Measurements from ENCODE around the gene ZNF783. TPM values are rescaled to one million over a fixed set of nuclear protein-coding genes. Genes with fewer than 3 reads are reported as not detected.

ZNF783 gene
- total RNA-seq, 2 donors from 2014 or later, result 29.0 to 31.4 TPM

DNA sequence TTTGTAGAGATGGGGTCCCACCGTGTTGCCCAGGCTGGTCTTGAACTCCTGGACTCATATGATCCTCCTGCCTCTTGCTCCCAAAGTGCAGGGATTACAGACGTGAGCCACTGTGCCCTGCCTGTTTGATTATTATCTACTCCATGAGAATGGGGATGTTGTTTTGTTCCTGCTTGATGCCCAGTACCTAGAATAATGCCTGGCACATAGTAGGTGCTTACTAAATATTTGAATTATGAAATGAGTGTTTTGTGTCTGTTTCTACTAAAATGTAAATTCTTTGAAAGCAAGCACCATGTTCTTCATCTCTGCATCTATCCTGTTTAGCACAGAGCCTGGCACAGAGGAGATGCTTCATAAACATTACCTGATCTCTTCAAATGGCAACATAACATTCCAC lies 40.9 kb downstream of the ZNF783 start:
- no peaks in the 10 kb centered on the region for H3K36me3 Mint-ChIP-seq (ENCODE audit: low read depth)

DNA sequence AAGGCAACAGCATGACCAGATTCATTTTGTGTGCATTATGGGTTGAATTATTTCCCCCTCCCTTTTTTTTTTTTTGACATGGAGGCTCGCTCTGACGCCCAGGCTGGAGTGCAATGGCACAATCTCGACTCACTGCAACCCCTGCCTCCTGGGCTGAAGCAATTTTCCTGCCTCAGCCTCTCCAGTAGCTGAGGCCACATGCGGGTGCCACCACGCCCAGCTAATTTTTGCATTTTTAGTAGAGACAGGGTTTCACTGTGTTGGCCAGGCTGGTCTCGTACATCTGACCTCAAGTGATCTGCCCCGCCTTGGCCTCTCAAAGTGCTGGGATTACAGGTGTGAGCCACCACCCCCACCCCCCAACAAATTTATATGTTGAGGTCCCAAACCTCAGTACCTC lies 42.0 kb downstream of the ZNF783 start:
- Mint-ChIP-seq H3K4me3 (no peak overlapping the region), H3K27ac (no peak overlapping the region), H3K4me1 (no peaks in the 10 kb centered on the region), H3K36me3 (ENCODE audit: low read depth) (no peaks in the 10 kb centered on the region), H3K27me3 (peaks cover 12% of the 10 kb centered on the region)
- no peak for ATAC-seq
- H3K9me3 ChIP-seq (ENCODE audit: control insufficient read depth, low read length, poor library complexity, severe bottlenecking), result no peaks in the 10 kb centered on the region
- DNase-seq, result no peak

More for the DNA sequence above, 40.9 kb downstream of the ZNF783 start:
- no peak overlapping the region for H3K4me3 Mint-ChIP-seq
- H3K27me3 Mint-ChIP-seq, result peaks cover 12% of the 10 kb centered on the region
- H3K27ac Mint-ChIP-seq, result no peak overlapping the region
- no peak for ATAC-seq
- H3K9me3 ChIP-seq (ENCODE audit: control insufficient read depth, low read length, poor library complexity, severe bottlenecking), result no peaks in the 10 kb centered on the region
- no peaks in the 10 kb centered on the region for H3K4me1 Mint-ChIP-seq
- DNase-seq, result no peak

DNA sequence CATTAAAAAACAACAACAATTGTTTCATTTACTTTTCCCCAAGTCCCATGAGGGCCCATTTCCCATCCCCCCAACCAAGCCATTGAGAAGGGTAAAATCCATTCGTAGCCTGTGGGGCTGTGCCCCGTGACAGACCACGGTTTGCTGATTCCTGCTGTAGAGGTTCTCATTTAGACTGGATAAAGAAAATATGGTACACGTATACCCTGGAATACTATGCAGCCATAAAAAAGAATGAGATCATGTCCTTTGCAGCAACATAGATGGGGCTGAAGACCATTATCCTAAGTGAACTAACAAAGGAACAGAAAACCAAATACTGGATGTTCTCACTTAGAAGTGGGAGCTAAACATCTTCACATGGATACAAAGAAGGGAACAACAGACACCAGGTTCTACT lies 44.9 kb downstream of the ZNF783 start:
- ATAC-seq, result no peak
- H3K36me3 Mint-ChIP-seq (ENCODE audit: low read depth), result no peaks in the 10 kb centered on the region
- H3K27me3 Mint-ChIP-seq, result peaks cover 12% of the 10 kb centered on the region

DNA sequence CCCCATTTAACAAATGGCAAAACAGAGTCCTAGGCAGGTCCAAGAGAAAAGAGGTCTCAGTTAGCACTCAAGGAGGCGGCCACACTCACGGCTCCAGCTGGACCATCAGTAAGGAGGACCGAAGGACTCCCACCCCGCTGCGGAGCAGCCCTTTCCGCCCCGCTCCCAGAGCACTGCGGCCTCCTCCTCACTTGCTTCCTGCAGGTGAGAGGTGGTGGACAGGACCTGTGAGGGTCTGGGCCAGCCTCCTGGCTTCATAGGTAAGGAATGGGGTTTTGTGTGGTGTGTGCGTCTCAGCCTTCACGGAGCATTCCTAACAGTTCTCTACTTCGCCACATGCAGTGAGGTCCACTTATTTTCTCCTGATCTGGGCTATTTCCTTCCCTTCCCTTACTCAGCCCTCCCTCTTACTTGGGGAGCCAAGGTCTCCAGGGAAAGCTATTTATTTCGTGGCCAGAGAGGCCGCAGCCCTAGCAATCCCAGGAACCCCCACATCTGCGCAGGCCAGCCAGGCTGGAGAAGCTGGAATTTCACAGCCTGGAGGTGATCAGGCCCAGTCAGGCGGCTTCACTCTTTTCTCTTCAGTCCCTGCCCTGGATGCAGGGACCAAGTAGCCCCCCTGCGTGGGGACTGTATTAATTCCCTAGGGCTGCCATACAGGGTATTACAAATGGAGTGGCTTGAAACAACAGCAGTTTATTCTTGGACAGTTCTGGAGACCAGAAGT lies 45.9 kb downstream of the ZNF783 start:
- Mint-ChIP-seq H3K4me1 (peaks cover 4% of the 10 kb centered on the region), H3K27ac (no peak overlapping the region)
- no peak for ATAC-seq

More for the DNA sequence above, 44.9 kb downstream of the ZNF783 start:
- peaks cover 4% of the 10 kb centered on the region for H3K4me1 Mint-ChIP-seq
- H3K27ac Mint-ChIP-seq, result no peak overlapping the region
- H3K4me3 Mint-ChIP-seq, result no peak overlapping the region
- no peak for DNase-seq
- H3K9me3 ChIP-seq (ENCODE audit: control insufficient read depth, low read length, poor library complexity, severe bottlenecking), result no peaks in the 10 kb centered on the region

DNA sequence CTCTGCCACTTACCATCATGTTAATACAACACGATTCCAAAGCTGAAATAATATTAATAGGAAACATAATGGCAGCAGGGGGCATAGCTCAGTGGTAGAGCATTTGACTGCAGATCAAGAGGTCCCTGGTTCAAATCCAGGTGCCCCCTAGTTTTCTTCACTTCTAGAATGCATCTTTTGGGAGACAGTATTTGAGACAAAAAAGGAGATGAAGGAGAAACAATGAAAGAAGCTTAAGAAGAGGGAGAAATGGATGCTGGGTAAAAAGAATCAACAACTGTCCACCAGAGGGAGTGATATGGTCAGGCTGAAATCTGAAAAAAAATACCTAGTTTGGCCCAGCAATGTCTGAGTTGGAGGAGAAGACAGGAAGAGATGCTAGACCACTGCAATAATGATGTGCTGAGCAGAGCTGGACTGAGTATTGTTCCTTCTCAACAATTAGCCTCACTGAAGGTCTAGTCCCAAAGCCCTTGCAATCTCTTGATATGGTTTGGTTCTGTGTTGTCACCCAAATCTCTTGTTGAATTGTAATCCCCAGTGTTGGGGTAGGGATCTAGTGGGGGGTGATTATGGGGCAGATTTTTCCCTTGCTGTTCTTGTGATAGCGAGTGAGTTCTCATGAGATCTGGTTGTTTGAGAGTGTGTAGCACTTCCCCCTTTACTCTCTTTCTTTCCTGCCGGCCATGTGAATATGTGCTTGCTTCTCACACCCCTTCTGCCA lies 48.3 kb downstream of the ZNF783 start:
- H3K4me3 Mint-ChIP-seq, result no peak overlapping the region
- peak overlapping the region; percentile 30 for H3K27ac Mint-ChIP-seq
- peak; percentile 48 for ATAC-seq

More for the DNA sequence above, 45.9 kb downstream of the ZNF783 start:
- DNase-seq, result no peak
- Mint-ChIP-seq H3K36me3 (ENCODE audit: low read depth) (no peaks in the 10 kb centered on the region), H3K27me3 (peaks cover 12% of the 10 kb centered on the region), H3K4me3 (no peak overlapping the region)
- no peaks in the 10 kb centered on the region for H3K9me3 ChIP-seq (ENCODE audit: control insufficient read depth, low read length, poor library complexity, severe bottlenecking)

DNA sequence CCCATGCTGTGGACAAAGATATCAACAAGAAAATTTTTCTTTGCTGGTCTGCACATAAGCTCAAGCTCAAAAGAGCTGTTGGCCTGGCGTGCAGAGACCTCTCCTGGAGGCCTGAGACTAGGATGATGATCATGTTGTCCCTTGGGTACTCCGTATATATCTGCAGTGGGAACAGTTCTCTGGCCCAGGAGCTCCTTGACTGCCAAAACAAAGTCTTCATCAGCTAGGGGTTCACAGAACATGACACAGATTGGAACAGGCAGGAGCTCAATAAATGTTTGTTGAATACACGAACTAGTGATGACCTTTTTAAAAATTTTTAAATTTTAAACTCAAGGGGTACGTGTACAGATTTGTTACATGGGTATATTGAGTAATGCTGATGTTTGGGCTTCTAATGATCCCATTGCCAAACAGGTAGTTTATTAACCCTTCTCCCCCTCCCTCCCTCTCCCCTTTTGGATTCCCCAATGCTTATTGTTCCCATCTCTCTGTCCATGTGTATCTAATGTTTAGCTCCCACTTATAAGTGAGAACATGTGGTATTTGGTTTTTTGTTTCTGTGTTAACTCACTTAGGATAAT lies 49.1 kb downstream of the ZNF783 start:
- peaks cover 3% of the 10 kb centered on the region for H3K27me3 Mint-ChIP-seq
- ATAC-seq, result no peak
- H3K36me3 Mint-ChIP-seq (ENCODE audit: low read depth), result no peaks in the 10 kb centered on the region
- H3K27ac Mint-ChIP-seq, result no peak overlapping the region
- peaks cover 4% of the 10 kb centered on the region for H3K4me1 Mint-ChIP-seq
- H3K9me3 ChIP-seq (ENCODE audit: control insufficient read depth, low read length, poor library complexity, severe bottlenecking), result no peaks in the 10 kb centered on the region
- no peak overlapping the region for H3K4me3 Mint-ChIP-seq
- DNase-seq, result no peak

More for the DNA sequence above, 48.3 kb downstream of the ZNF783 start:
- Mint-ChIP-seq H3K36me3 (ENCODE audit: low read depth) (no peaks in the 10 kb centered on the region), H3K27me3 (peaks cover 6% of the 10 kb centered on the region), H3K4me1 (peaks cover 4% of the 10 kb centered on the region)
- H3K9me3 ChIP-seq (ENCODE audit: control insufficient read depth, low read length, poor library complexity, severe bottlenecking), result no peaks in the 10 kb centered on the region
- DNase-seq, result no peak

DNA sequence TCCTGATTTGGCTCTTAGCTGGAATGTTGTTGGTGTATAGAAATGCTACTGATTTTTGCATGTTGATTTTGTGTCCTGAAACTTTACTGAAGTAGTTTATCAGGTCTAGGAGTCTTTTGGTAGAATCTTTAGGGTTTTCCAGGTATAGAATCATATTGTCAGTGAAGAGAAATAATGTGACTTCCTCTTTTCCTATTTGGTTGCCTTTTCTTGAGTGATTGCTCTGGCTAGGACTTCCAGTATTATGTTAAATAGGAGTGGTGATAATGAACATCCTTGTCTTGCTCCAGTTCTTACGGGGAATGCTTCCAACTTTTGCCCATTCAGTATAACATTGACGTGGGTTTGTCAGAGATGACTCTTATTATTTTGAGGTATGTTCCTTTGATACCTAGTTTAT lies 52.0 kb downstream of the ZNF783 start:
- Mint-ChIP-seq H3K36me3 (ENCODE audit: low read depth) (no peaks in the 10 kb centered on the region), H3K4me3 (no peak overlapping the region), H3K27me3 (no peaks in the 10 kb centered on the region), H3K4me1 (peaks cover 4% of the 10 kb centered on the region), H3K27ac (no peak overlapping the region)
- DNase-seq, result no peak
- no peaks in the 10 kb centered on the region for H3K9me3 ChIP-seq (ENCODE audit: control insufficient read depth, low read length, poor library complexity, severe bottlenecking)
- no peak for ATAC-seq

DNA sequence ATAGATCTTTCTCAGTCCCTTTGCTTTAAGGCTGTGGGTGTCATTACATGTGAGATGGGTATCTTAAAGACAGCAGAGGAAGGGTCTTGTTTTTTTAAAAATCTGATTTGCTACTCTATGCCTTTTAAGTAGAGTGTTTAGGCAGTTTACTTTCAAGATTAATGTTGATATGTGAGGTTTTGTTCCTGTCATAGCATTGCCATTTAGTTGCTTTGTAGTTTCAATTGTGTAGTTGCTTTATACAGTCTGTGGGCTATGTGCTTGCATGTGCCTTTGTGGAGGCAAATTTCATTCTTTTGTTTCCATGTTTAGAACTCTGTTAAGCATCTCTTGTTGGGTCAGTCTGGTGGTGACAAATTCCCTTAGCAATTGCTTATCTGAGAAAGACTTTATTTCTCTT lies 54.6 kb downstream of the ZNF783 start:
- peaks cover 17% of the 10 kb centered on the region for H3K27me3 Mint-ChIP-seq
- peaks cover under 1% of the 10 kb centered on the region for H3K4me1 Mint-ChIP-seq
- H3K4me3 Mint-ChIP-seq, result no peak overlapping the region
- DNase-seq (no peak), ATAC-seq (no peak)
- no peak overlapping the region for H3K27ac Mint-ChIP-seq
- H3K9me3 ChIP-seq (ENCODE audit: control insufficient read depth, low read length, poor library complexity, severe bottlenecking), result no peaks in the 10 kb centered on the region
- peaks cover 2% of the 10 kb centered on the region for H3K36me3 Mint-ChIP-seq (ENCODE audit: low read depth)

DNA sequence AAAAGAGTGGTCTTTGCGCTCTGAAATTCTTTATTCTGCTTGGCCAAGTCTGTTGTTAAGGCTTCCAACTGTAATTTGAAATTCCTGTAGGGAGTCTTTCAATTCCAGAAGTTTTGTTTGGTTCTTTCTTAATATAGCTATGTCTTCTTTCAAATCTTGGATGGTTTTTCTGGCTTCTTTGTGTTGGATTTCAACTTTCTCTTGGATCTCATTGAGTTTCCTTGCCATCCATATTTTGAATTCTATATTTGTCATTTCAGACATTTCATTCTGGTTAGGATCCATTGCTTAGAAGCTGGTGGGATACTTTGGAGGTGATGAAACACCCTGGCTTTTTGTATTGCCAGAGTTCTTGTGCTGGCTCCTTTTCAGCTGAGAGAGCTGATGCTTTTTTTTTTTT lies 55.5 kb downstream of the ZNF783 start:
- Mint-ChIP-seq H3K27ac (no peak overlapping the region), H3K27me3 (peaks cover 17% of the 10 kb centered on the region), H3K36me3 (ENCODE audit: low read depth) (peaks cover 2% of the 10 kb centered on the region), H3K4me3 (no peak overlapping the region), H3K4me1 (peaks cover 8% of the 10 kb centered on the region)
- no peaks in the 10 kb centered on the region for H3K9me3 ChIP-seq (ENCODE audit: control insufficient read depth, low read length, poor library complexity, severe bottlenecking)
- DNase-seq, result no peak
- no peak for ATAC-seq

DNA sequence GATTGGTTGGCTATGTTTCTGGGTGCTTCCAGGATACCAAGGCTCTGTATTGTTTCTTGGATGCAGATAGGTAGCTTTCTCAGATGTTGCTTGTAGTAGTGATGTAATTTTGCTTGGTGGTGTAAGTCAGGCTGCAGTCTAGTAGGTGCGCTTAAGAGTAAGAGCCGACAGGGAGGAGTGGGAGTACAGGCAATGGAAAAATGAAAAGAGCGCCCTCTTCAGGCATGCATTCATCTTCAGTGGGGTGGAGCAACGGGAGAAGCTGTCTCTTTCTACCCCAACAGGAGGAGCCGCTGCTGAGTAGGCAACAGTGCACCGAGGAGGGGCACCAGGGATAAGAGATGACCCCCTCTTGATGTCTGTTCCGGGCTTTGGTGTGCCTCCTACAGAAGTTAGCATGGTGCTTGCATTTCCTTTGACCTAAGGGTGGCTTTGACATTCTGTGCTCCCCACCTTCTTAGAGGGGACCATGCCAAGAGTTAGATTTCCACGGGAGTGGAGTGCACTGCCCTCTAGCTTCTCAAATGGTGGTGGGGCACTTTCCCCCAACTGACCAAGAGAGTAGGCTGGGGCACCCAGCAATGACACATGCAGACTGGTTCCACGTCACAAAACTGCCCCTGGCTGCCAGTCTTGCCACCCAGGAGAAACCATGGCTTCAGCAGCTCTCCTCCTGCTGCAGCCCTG lies 56.1 kb downstream of the ZNF783 start:
- Mint-ChIP-seq H3K27ac (no peak overlapping the region), H3K27me3 (peaks cover 17% of the 10 kb centered on the region), H3K4me3 (no peak overlapping the region), H3K4me1 (peaks cover 8% of the 10 kb centered on the region), H3K36me3 (ENCODE audit: low read depth) (peaks cover 2% of the 10 kb centered on the region)
- no peak for ATAC-seq
- DNase-seq, result no peak
- no peaks in the 10 kb centered on the region for H3K9me3 ChIP-seq (ENCODE audit: control insufficient read depth, low read length, poor library complexity, severe bottlenecking)

DNA sequence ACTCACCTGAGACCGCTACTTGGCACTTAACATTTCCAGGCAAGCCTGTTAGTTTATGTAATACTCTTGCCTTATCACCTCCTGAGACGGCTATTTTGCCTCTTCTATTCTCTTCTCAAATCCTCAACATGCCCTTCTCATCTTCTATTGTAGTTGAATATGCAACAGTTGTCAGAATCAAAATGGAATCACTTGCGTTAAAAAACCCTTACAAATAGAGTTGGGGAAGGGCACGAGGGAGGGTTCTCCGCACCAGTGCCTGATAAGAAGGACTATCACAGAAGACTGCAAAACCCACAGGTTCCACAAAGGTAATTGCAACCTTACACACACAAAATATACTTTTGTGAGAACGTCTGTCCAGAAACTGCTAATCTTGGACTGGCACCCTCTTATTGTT lies 57.4 kb downstream of the ZNF783 start:
- DNase-seq (no peak), ATAC-seq (no peak)
- peaks cover 8% of the 10 kb centered on the region for H3K4me1 Mint-ChIP-seq
- H3K27me3 Mint-ChIP-seq, result peaks cover 17% of the 10 kb centered on the region
- H3K4me3 Mint-ChIP-seq, result no peak overlapping the region
- no peaks in the 10 kb centered on the region for H3K9me3 ChIP-seq (ENCODE audit: control insufficient read depth, low read length, poor library complexity, severe bottlenecking)
- H3K27ac Mint-ChIP-seq, result no peak overlapping the region
- peaks cover 2% of the 10 kb centered on the region for H3K36me3 Mint-ChIP-seq (ENCODE audit: low read depth)

DNA sequence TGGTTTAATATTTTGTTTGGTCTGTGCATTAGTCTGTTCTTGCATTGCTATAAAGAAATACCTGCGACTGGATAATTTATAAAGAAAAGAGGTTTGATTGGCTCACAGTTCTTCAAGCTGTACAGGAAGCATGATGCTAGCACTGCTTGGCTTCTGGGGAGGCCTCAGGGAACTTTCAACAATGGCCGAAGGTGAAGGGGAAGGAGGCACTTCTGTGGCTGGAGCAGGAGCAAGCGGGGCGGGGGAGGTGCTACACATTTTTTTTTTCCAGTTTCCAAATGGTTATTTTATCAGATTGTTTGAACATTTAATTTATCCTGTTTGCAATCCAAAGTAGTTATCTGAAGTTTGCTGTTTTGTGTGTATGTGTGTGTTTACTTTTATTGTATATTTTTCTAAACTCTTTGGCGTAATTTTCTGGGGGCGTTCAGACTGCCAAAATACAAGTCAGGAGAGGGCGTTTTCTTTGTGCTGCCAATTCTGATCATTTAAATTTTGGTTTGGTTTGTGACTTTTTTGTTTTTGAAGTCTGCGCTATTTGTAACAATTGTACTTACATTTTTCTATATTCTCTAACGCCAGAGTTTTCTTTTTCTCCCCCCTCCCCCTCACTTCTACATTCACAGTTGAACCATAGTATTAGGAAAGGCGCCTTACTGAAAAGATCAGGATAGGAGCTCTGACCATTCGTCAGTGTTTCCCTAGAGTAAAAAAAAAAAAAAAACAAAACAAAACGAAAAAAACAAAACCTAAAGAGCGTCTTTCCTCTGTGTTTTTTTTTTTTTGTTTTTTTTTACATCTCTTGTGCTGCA lies 58.5 kb downstream of the ZNF783 start:
- peaks cover 8% of the 10 kb centered on the region for H3K4me1 Mint-ChIP-seq
- ATAC-seq (no peak), DNase-seq (no peak)
- H3K36me3 Mint-ChIP-seq (ENCODE audit: low read depth), result peaks cover 2% of the 10 kb centered on the region
- H3K9me3 ChIP-seq (ENCODE audit: control insufficient read depth, low read length, poor library complexity, severe bottlenecking), result no peaks in the 10 kb centered on the region
- no peak overlapping the region for H3K27ac Mint-ChIP-seq
- H3K4me3 Mint-ChIP-seq, result no peak overlapping the region
- H3K27me3 Mint-ChIP-seq, result peaks cover 17% of the 10 kb centered on the region

All from T-helper 17 cell (primary cell).